Fibroblast of the conjunctiva (primary cell): ENCODE measurements around the gene CTBP2.
"Not testable (repeated sequence)": the region's sequence is repeated elsewhere in the genome, so short reads cannot be mapped to it uniquely, and the experiment has no call there.

ENCODE experiments used
- DNase-seq: peaks from one replicate; pipeline ENCODE4 v3.0.0-alpha.2; 2010; ENCODE audit warnings: low read depth

Gene CTBP2

GRCh38 chr10:125186431-125187170 is 26.2 kb upstream of the CTBP2 start:
- DNase-seq, result no peak

DNA sequence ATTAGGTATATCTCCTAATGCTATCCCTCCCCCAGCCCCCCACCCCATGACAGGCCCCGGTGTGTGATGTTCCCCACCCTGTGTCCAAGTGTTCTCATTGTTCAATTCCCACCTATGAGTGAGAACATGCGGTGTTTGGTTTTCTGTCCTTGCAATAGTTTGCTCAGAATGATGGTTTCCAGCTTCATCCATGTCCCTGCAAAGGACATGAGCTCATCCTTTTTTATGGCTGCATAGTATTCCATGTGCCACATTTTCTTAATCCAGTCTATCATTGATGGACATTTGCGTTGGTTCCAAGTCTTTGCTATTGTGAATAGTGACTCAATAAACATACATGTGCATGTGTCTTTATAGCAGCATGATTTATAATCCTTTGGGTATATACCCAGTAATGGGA is 18.7 kb upstream of the CTBP2 start:
- DNase-seq, result not testable (repeated sequence)

- no peak for DNase-seq
Measured at GRCh38 chr10:125177641-125178640, 17.6 kb upstream of the CTBP2 start.

GRCh38 chr10:125175807-125176206 is 15.4 kb upstream of the CTBP2 start:
- DNase-seq, result no peak

DNA sequence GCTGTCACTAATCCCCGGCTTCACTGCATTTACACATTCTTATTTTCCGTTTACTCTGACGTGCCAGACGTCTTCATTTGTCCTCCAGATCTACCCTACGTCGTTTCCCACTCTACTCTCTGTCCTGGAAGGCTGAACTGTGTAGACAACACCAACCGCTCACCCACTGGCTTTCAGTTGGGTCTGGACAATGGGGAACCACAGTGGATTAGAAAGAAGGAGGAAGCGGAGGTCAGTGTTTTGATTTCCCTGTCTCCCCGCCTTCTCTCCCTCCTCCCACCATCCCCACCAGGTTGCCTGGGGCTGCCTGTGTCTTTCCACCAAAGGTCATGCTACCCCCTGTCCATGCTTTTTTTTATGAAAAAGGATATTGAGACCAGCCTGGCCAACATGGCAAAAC is 14.0 kb upstream of the CTBP2 start:
- no peak for DNase-seq

GRCh38 chr10:125172694-125173093 is 12.3 kb upstream of the CTBP2 start:
- DNase-seq, result no peak

GRCh38 chr10:125171402-125172306 is 11.3 kb upstream of the CTBP2 start:
- DNase-seq, result no peak

DNA sequence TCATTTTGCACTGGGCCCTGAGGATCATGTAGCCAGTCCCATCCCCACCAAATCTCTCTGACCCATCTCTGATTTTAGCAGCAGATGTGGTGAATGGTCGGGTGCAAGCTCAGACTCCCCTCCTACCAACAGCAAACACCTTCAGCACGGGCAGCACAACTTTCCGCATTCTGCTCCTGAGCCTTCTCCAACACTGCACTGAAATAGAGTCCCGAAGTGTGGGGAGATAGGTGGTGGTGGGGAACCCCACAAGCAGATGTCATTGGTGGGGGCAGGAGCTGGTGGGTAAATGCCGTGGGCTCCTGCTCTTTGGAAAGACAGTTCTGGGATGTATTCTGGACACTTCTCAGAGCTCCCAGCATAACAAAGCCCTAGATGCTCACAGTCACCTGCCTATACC is 9.6 kb upstream of the CTBP2 start:
- no peak for DNase-seq

- DNase-seq, result no peak
Measured at GRCh38 chr10:125169279-125169678, 8.9 kb upstream of the CTBP2 start.

- no peak for DNase-seq
Measured at GRCh38 chr10:125166658-125167057, 6.3 kb upstream of the CTBP2 start.

DNA sequence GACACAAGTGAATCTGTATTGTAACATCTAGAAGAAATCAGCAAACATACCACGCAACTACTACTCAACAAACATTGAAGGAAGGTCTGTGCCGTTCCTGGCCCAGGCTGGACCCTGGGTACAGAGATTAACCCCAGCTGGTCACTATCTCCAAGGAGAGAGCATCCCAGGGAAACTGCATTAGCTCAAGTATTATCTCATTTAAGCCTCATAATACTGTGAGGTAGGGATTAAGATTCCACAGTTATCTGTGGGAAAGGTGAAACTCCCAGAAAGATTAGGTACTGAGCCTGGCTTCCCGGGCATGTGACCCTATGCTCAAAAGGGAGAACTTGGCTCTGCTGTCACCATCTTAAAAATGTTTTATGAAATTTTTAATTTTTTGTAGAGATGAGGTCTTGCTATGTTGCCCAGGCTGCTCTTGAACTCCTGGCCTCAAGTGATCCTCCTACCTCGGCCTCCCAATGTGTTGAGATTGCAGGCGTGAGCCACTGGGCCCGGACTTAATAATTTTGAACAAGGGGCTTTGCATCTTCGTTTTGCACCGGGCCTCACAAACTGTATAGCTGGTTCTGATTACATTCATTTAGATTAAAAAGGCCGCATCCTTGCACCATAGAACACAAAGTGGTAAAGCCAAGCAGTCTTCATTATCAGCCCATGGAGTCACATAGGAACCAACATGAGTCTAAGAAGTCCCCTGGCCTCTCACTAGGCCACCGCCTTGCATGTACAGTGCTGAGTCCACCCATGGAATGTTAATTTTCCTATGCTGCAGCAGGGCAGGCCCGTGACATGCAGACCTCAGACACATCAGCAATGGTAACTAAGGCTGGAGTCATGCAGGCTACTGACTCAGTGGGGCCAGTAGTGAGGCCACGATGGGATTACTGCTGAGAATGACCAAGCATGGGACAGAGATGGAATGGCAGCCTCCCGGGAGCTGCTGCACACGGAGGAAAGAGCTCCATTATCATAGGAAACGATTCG is 5.5 kb upstream of the CTBP2 start:
- no peak for DNase-seq

GRCh38 chr10:125164421-125164820 is 4.1 kb upstream of the CTBP2 start:
- no peak for DNase-seq

DNA sequence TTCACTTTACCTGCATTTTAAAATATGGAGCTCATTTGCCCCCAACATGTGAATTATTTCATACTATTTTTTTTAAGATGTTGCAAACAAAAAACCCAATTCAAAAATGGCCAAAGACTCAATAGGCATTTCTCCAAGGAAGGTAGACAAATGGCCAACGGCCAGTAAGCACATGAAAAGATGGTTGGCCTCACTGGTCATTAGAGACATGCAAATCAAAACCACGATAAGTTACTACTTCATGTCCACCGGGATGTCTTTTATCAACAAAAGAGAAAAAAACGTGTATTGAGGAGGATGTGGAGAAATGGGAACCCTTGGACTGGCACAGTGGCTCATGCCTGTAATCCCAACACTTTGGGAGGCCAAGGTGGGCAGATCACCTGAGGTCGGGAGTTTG is 3.4 kb upstream of the CTBP2 start:
- DNase-seq, result no peak

DNA sequence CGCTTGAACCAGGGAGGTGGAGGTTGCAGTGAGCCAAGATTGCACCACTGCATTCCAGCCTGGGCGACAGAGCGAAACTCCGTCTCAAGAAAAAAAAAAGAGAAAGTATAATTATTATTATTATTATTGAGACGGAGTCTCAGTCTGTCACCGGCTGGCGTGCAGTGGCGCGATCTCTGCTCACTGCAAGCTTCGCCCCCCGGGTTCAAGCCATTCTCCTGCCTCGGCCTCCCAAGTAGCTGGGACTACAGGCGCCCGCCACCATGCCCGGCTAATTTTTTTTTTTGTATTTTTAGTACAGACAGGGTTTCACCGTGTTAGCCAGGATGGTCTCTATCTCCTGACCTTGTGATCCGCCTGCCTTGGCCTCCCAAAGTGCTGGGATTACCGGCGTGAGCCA is 2.9 kb upstream of the CTBP2 start:
- DNase-seq, result not testable (repeated sequence)

- no peak for DNase-seq
Measured at GRCh38 chr10:125162120-125162931, 2.0 kb upstream of the CTBP2 start.

- no peak for DNase-seq
Measured at GRCh38 chr10:125161707-125162119, 1.4 kb upstream of the CTBP2 start.

DNA sequence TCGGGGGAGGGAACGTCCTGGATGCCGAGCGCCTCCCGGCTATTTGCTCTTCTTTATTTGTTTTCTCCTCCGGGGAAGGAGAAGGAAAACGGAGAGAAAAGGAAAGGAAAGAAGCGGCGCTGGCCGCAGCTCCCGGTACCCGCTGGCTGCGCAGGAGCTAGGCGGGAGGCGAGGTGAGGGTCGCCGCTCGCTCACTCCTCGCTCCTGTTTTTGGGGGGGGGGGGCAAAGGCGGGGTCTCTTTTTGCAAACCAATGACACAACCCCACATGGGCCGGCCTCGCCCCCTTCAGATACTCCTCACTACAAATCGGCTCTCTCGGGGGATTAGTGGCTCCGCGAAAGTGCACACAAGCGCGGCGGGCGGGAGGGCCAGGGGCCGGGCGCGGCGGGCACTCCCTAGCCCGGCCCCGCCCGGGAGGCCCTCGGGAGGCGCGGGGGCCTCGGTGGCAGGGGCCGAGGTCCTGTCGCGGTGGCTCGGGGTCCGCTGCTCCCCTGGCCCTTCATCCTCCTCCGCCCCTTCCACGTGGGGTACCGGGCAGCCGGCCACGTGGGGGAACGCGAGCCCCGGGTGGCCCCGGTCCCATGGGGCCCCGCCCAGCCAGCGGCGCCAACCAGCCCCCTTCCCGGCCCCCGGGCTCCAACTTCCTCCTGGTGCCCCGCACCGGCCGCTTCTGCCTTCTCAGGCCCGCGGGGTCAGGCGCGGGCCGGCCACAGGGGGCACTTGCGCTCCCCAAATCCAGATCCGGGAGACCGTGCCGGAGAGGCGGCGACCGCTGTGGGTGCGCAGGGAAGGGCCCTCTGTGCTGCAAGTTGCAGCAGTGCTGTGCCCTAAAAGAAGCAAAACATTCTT is 718 bp upstream of the CTBP2 start:
- DNase-seq, result peak; percentile 77

DNA sequence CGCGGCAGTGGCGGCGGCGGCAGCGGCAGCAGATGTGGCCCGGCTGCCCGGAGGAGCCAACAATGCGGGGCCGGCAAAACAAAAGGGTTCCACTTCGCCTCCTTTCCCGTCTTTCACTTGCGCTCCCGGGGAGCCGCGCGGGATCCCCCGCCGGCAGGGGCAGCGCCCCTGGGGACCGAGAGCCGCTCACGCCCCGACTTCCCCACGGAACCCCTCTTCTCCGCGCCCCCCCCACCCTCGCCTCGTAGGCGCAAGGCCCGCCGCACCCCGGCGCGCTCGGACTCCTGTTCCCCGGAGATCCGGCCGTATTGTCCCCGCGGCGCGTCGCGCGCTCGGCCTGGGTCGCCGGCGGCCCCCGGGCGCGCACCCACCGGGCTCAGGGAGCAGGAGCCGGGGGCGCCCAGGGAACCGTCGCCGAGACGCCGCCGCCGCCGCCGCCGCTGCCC is 854 bp downstream of the CTBP2 start:
- DNase-seq, result no peak
